ENCODE measurements around the gene CRIP1. TPM values are rescaled to one million over a fixed set of nuclear protein-coding genes. Genes with fewer than 3 reads are reported as not detected.

CRIP1 gene
- total RNA-seq, 1 donor from 2014 or later: 112 TPM

DNA sequence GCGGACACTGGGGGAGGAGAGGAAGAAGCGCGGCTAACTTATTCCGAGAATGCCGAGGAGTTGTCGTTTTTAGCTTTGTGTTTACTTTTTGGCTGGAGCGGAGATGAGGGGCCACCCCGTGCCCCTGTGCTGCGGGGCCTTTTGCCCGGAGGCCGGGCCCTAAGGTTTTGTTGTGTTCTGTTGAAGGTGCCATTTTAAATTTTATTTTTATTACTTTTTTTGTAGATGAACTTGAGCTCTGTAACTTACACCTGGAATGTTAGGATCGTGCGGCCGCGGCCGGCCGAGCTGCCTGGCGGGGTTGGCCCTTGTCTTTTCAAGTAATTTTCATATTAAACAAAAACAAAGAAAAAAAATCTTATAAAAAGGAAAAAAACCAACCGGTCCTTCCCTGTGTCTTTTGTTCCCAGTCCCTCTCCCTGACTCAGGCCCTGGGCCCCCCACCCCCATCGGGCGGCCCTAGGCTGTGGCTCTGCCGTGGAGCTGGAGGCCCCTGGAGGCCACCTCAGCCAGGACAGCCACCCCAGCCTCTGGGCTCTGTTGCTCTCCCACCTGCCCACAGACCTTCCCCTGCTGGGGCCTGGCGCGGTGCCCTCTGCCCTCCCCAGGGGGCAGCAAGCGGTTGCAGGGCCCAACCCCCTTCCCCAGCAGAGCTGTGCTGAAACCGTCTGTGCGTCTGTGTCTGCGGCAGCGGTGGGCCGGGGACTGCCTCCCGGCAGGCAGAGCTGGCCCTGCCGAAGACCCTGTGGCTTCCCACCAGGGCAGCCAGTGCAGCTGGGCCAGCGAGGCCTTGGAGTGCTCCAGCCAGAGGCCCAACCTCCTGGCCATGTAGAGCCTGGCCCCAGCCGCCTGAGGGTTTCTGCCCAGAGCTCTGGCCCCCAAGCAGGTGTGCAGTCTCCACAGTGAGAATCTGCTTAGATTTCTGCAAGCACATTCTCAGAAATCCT lies 16.1 kb upstream of the CRIP1 start:
- Mint-ChIP-seq H3K36me3 (ENCODE audit: low read depth) (peaks cover 10% of the 10 kb centered on the region), H3K4me1 (peaks cover 15% of the 10 kb centered on the region), H3K27ac (no peak overlapping the region), H3K4me3 (no peak overlapping the region), H3K9me3 (no peaks in the 10 kb centered on the region), H3K27me3 (no peaks in the 10 kb centered on the region)
- CTCF ChIA-PET: interaction anchor here (1.1 to 2.9 kb wide), 3 partner anchors 10 to 19 kb away, joined by 3 to 14 read pairs (median 9); no protein-coding TSS in a partner anchor
- intact Hi-C loops (cut with micrococcal nuclease): no loop called here
- POLR2A ChIA-PET: interaction anchor here (1.4 to 1.8 kb wide), 2 partner anchors 10 to 19 kb away, joined by 6 to 8 read pairs; no protein-coding TSS in a partner anchor
- DNase-seq (no peak), ATAC-seq (ENCODE audit: low read depth) (no peak)
- TF ChIP-seq, protein P1, sequence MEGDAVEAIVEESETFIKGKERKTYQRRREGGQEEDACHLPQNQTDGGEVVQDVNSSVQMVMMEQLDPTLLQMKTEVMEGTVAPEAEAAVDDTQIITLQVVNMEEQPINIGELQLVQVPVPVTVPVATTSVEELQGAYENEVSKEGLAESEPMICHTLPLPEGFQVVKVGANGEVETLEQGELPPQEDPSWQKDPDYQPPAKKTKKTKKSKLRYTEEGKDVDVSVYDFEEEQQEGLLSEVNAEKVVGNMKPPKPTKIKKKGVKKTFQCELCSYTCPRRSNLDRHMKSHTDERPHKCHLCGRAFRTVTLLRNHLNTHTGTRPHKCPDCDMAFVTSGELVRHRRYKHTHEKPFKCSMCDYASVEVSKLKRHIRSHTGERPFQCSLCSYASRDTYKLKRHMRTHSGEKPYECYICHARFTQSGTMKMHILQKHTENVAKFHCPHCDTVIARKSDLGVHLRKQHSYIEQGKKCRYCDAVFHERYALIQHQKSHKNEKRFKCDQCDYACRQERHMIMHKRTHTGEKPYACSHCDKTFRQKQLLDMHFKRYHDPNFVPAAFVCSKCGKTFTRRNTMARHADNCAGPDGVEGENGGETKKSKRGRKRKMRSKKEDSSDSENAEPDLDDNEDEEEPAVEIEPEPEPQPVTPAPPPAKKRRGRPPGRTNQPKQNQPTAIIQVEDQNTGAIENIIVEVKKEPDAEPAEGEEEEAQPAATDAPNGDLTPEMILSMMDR (IDR thresholded peaks at IDR 0.05): no peak

DNA sequence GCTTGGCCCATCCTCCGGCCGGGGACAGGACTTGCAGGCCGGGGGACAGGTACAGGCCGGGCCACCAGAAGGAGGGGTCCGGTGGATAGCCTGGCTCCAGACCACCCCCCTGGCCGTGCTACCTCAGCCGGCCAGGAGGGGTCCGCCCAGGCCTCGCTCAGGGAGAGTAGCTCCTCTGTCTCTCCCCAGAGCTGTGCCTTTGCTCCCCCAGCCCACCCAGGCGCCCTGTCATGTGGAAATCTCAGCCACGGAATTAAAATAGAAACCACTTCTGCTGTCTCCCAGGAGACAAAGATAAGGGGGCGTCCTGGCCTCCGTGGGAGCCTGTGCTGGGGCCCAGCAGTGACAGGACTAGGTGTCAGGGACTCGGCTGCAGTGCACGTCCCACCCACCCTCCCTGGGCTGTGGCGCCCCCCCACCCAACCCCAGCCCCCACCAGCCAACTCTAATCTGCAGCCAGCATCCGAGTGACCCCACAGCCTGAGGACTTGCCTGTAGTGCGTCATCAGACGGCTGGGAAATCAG lies 15.3 kb upstream of the CRIP1 start:
- CTCF ChIA-PET: interaction anchor here (1.1 to 2.9 kb wide), 3 partner anchors 9 to 18 kb away, joined by 3 to 14 read pairs (median 9); no protein-coding TSS in a partner anchor
- DNase-seq (no peak), ATAC-seq (ENCODE audit: low read depth) (no peak)
- no peaks in the 10 kb centered on the region for H3K9me3 Mint-ChIP-seq
- peaks cover 10% of the 10 kb centered on the region for H3K36me3 Mint-ChIP-seq (ENCODE audit: low read depth)
- no peak overlapping the region for H3K27ac Mint-ChIP-seq
- TF ChIP-seq, protein P1 (IDR thresholded peaks at IDR 0.05): no peak
- no peak overlapping the region for H3K4me3 Mint-ChIP-seq
- intact Hi-C loops (cut with micrococcal nuclease): no loop called here
- H3K27me3 Mint-ChIP-seq: no peaks in the 10 kb centered on the region
- peaks cover 22% of the 10 kb centered on the region for H3K4me1 Mint-ChIP-seq
- POLR2A ChIA-PET: interaction anchor here (1.4 to 1.8 kb wide), 2 partner anchors 10 to 18 kb away, joined by 6 to 8 read pairs; no protein-coding TSS in a partner anchor

DNA sequence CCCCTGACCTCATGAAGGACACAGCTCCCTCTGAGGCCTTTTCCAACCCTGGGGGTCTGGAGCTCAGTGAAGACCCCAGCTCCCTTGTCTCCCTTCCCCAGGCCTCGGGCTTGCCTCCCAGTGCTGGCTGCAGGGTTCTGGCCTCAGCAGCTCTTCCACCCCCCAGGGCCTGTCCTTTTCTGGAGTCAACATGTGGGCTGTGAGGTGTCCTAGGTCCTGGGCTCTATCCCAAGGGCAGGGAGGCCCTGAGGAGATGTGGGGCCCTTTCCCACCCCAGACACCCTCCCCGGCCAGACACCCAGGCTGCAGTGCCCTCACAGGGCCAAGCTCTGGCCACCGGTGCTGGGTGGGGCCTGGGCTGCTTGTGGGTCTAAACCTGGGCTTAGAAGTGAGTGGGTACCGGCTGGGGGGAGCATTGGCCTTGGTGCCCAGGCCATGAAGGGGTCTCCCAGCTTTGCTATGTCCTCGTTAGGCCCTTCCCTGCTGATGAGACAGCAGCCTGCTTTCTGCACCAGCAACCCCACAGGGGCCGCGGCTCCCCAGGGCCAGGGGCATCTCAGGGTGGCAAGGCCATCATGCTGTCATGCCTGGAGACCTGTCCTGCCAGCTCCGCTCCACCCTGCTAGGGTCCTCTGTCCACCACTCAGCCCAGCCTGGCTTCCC lies 14.7 kb upstream of the CRIP1 start:
- CTCF ChIA-PET: interaction anchor here (0.7 to 2.9 kb wide), 4 partner anchors 8 to 18 kb away, joined by 3 to 14 read pairs (median 6); no protein-coding TSS in a partner anchor
- ATAC-seq (ENCODE audit: low read depth) (no peak), DNase-seq (no peak)
- TF ChIP-seq, protein P1 (IDR thresholded peaks at IDR 0.05): no peak
- POLR2A ChIA-PET: interaction anchor here (1.8 kb wide), 1 partner anchor 18 kb away, joined by 8 read pairs; no protein-coding TSS in a partner anchor
- H3K9me3 Mint-ChIP-seq: no peaks in the 10 kb centered on the region
- H3K36me3 Mint-ChIP-seq (ENCODE audit: low read depth): peaks cover 10% of the 10 kb centered on the region
- H3K27ac Mint-ChIP-seq: no peak overlapping the region
- H3K4me1 Mint-ChIP-seq: peaks cover 26% of the 10 kb centered on the region
- intact Hi-C loops (cut with micrococcal nuclease): no loop called here
- H3K27me3 Mint-ChIP-seq: no peaks in the 10 kb centered on the region
- H3K4me3 Mint-ChIP-seq: no peak overlapping the region

DNA sequence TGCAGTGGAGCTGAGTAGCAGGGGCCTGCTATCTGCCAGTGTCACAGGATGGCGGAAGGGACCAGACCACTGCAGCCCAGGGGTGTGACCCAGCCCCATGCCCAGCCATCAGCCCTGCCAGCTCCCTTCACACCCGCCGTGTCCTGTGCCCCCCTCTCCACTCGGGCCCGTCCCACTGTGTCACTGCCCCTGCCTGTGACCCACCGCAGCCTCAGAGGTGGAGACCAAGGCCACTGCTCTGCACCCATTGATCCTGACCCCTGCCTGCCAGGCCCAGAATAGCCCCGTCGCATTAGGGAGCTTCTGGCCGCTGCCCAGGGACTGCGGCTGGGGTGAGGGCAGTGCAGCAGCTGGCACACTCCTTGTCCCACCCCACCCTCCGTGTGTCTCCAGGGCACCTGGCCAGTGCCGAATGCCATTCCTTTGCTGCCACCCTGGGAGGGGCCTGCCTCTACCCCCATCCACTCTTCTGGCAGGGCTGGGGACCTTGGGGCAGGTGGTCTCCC lies 14.1 kb upstream of the CRIP1 start:
- Mint-ChIP-seq H3K36me3 (ENCODE audit: low read depth) (peaks cover 8% of the 10 kb centered on the region), H3K27ac (no peak overlapping the region), H3K27me3 (peaks cover 3% of the 10 kb centered on the region), H3K9me3 (no peaks in the 10 kb centered on the region), H3K4me3 (no peak overlapping the region), H3K4me1 (peaks cover 32% of the 10 kb centered on the region)
- CTCF ChIA-PET: interaction anchor here (0.7 kb wide), 1 partner anchor 17 kb away, joined by 3 read pairs; no protein-coding TSS in a partner anchor
- DNase-seq: no peak
- TF ChIP-seq, protein P1 (IDR thresholded peaks at IDR 0.05): no peak
- POLR2A ChIA-PET: no interaction called here
- intact Hi-C loops (cut with micrococcal nuclease): no loop called here
- no peak for ATAC-seq (ENCODE audit: low read depth)
